HepG2 (cell line): ENCODE data around the gene TRIM37. TPM values are rescaled to one million over a fixed set of nuclear protein-coding genes. Genes with fewer than 3 reads are reported as not detected.

ENCODE experiments used
- ATAC-seq: fragments of 200-7000 bp; cut with Tn5 transposase; 3 replicates; pipeline ENCODE4 v1.9.1; 2020; ENCODE audit warnings: mild to moderate bottlenecking, moderate library complexity
- BruUV-seq: library from RNA; stranded (reverse); fragments of 400-500 nt; replicated peaks from 2 replicates; lab custom pipeline; 2021; lab: Mats Ljungman, UMichigan
- CTCF ChIA-PET: fragments of 300-600 bp; formaldehyde crosslinking; extraction: SDS; loops from one replicate; lab custom pipeline; 2021; ENCODE audit warnings: low total read pairs, inconsistent platforms, low intra/inter-chr PET ratio; lab: Yijun Ruan, JAX
- POLR2A ChIA-PET: fragments of 350-600 bp; sonication (Branson Sonifier 250); formaldehyde crosslinking; loops from one replicate; lab custom pipeline; 2020; ENCODE audit warnings: antibody characterized with exemption, inconsistent platforms; lab: Yijun Ruan, JAX
- DNase-seq: peaks from one replicate; pipeline ENCODE4 v3.0.0-alpha.2; 2015; ENCODE audit warnings: low spot score
- FAIRE-seq: peaks from 3 replicates; lab custom pipeline; 2011; peaks lifted over from hg19 to GRCh38; lab: Jason Lieb, UNC
- H2AFZ ChIP-seq: one replicate; pipeline ENCODE4 v1.6.1; 2011; ENCODE audit warnings: low read length, inconsistent platforms
- H3K27ac ChIP-seq: fragments of 300-600 bp; 3 replicates; pipeline ENCODE4 v1.8.0; 2011; ENCODE audit warnings: mixed run types, mild to moderate bottlenecking, mixed read lengths, low read length, inconsistent platforms; ENCODE audit not compliant: insufficient read depth; ENCODE audit errors: extremely low read length
- H3K27me3 ChIP-seq, 2 experiments: fragments of 200-600 bp in 1 of 2; 2 replicates in 1 of 2; 3 replicates in 1 of 2; pipeline versions ENCODE4 v1.6.0 to v1.8.0; 2011; ENCODE audit warnings: low read length in 2 of 2, mild to moderate bottlenecking in 2 of 2, moderate library complexity in 2 of 2, inconsistent platforms in 1 of 2; ENCODE audit not compliant: insufficient read depth in 2 of 2, control insufficient read depth in 1 of 2
- H3K36me3 ChIP-seq, 2 experiments: fragments of 200-600 bp in 1 of 2; replicated peaks in 1 of 2; 2 replicates in 1 of 2; 3 replicates in 1 of 2; pipeline versions ENCODE4 v1.5.1 to v1.8.0; 2011; ENCODE audit warnings: low read length in 2 of 2, inconsistent platforms in 1 of 2; ENCODE audit not compliant: insufficient read depth in 2 of 2, control insufficient read depth in 1 of 2
- H3K4me1 ChIP-seq: 2 replicates; pipeline ENCODE4 v1.5.1; 2012; ENCODE audit warnings: low read length, inconsistent platforms; ENCODE audit not compliant: insufficient read depth
- H3K4me2 ChIP-seq: 2 replicates; pipeline ENCODE4 v1.6.0; 2011; ENCODE audit warnings: low read depth, low read length, inconsistent platforms
- H3K4me3 ChIP-seq, 3 experiments: fragments of 200-600 bp in 1 of 3; sonication (generic), shearing (Covaris generic) in 1 of 3; replicated peaks in 1 of 3; 2 replicates each; pipeline ENCODE4 v1.5.1; 2011 to 2016; ENCODE audit warnings: low read length in 3 of 3, inconsistent platforms in 2 of 3, low read depth in 2 of 3, mild to moderate bottlenecking in 2 of 3, control low read depth in 1 of 3, mixed read lengths in 1 of 3; ENCODE audit not compliant: insufficient read depth in 1 of 3
- H3K79me2 ChIP-seq: one replicate; pipeline ENCODE4 v1.6.1; 2011; ENCODE audit warnings: low read length, inconsistent platforms; ENCODE audit not compliant: insufficient read depth
- H3K9ac ChIP-seq: 2 replicates; pipeline ENCODE4 v1.6.0; 2011; ENCODE audit warnings: mild to moderate bottlenecking, low read depth, low read length, inconsistent platforms; ENCODE audit not compliant: insufficient read depth
- H3K9me3 ChIP-seq: 2 replicates; pipeline ENCODE4 v1.5.1; 2012; ENCODE audit warnings: mild to moderate bottlenecking, low read length
- H4K20me1 ChIP-seq: 2 replicates; pipeline ENCODE4 v1.6.0; 2011; ENCODE audit warnings: inconsistent platforms, mild to moderate bottlenecking, low read length, moderate library complexity; ENCODE audit not compliant: insufficient read depth
- FOXK2 ChIP-seq: fragments of 450-650 bp; IDR thresholded peaks from 2 replicates; pipeline ENCODE4 v1.6.1; 2016
- KDM6A ChIP-seq: IDR thresholded peaks from 2 replicates; pipeline ENCODE4 v1.6.1; 2016; ENCODE audit warnings: low read depth
- KLF12 ChIP-seq: sonication (generic); formaldehyde crosslinking; IDR thresholded peaks from 2 replicates; pipeline ENCODE4 v1.4.0; 2020; ENCODE audit warnings: missing genetic modification reagents, borderline replicate concordance
- POGZ ChIP-seq: sonication (generic); formaldehyde crosslinking; IDR thresholded peaks from 2 replicates; pipeline ENCODE4 v1.4.0; 2020; ENCODE audit warnings: mild to moderate bottlenecking, missing genetic modification reagents
- SIX4 ChIP-seq: sonication (generic); formaldehyde crosslinking; IDR thresholded peaks from 2 replicates; pipeline ENCODE4 v1.4.0; 2020; ENCODE audit warnings: missing genetic modification reagents
- TCF7 ChIP-seq: sonication (generic); IDR thresholded peaks from 2 replicates; pipeline ENCODE4 v1.6.1; 2016; ENCODE audit warnings: antibody characterized with exemption, low read depth
- ZNF143 ChIP-seq: sonication (generic); formaldehyde crosslinking; IDR thresholded peaks from 2 replicates; pipeline ENCODE4 v1.4.0; 2020; ENCODE audit warnings: missing genetic modification reagents
- ZNF382 ChIP-seq: sonication (generic); formaldehyde crosslinking; IDR thresholded peaks from 2 replicates; pipeline ENCODE4 v1.5.0; 2020; ENCODE audit warnings: missing genetic modification reagents, mild to moderate bottlenecking, borderline replicate concordance
- ZNF431 ChIP-seq: sonication (generic); formaldehyde crosslinking; IDR thresholded peaks from 2 replicates; pipeline ENCODE4 v1.9.0; 2022; ENCODE audit warnings: missing genetic modification reagents, low read depth, mild to moderate bottlenecking, borderline replicate concordance
- ZNF501 ChIP-seq: sonication (generic); formaldehyde crosslinking; IDR thresholded peaks from 2 replicates; pipeline ENCODE4 v1.5.1; 2020; ENCODE audit warnings: mild to moderate bottlenecking, moderate library complexity, missing genetic modification reagents
- ZNF629 ChIP-seq: sonication (generic); formaldehyde crosslinking; conservative IDR thresholded peaks from 2 replicates; pipeline ENCODE4 v1.5.0; 2020; ENCODE audit warnings: missing genetic modification reagents
- ZNF652 ChIP-seq: IDR thresholded peaks from 2 replicates; pipeline ENCODE4 v1.6.1; 2016; ENCODE audit warnings: low read depth, borderline replicate concordance
- ZNF709 ChIP-seq: sonication (generic); formaldehyde crosslinking; IDR thresholded peaks from 2 replicates; pipeline ENCODE4 v1.5.0; 2020; ENCODE audit warnings: mild to moderate bottlenecking, missing genetic modification reagents
- ZNF772 ChIP-seq: sonication (generic); formaldehyde crosslinking; IDR thresholded peaks from 2 replicates; pipeline ENCODE4 v1.5.0; 2020; ENCODE audit warnings: mild to moderate bottlenecking, missing genetic modification reagents
- WGBS: methylation state at CpG from one replicate; pipeline ENCODE4 v1.1.6; 2017; ENCODE audit warnings: low lambda C conversion rate; 5-methylcytosine and 5-hydroxymethylcytosine counted together
- in situ Hi-C: cut with HindIII; loops from 2 replicates; pipeline ENCODE4 v1.10.0; 2017; ENCODE audit warnings: low pct_unique_long_range_greater_than_20kb; ENCODE audit not compliant: extremely low pct_ligation_motif_present
- intact Hi-C: fragments of 100-400 bp; cut with micrococcal nuclease; formaldehyde crosslinking; loops from one replicate; pipeline ENCODE4 v1.10.0; 2022; ENCODE audit not compliant: unreplicated experiment
- polyA plus RNA-seq, 8 experiments: library from polyadenylated mRNA; depleted of rRNA in 3 of 8; stranded (reverse) in 7 of 8; unstranded in 1 of 8; fragments of >200 nt; fragmentation: Illumina TruSeq in 4 of 8; extraction: Trizol in 4 of 8; gene quantifications; 2 replicates each; pipeline versions ENCODE4 v1.2.1 to v1.2.3, GENCODE V29; 2011 to 2016; ENCODE audit warnings: low read depth in 4 of 8, missing spikeins in 1 of 8, mixed read lengths in 1 of 8; ENCODE audit not compliant: insufficient read depth in 1 of 8
- total RNA-seq, 5 experiments: library from RNA; depleted of rRNA; stranded (reverse); fragments of >200 nt; fragmentation: Illumina TruSeq; extraction: Trizol; gene quantifications; 2 replicates each; pipeline ENCODE4 v1.2.3, GENCODE V29; 2016; ENCODE audit warnings: low read depth in 1 of 5

Gene TRIM37
- total and polyA plus RNA-seq, 2 of the 13 experiments (the other 11 are each of a cell fraction or from before 2014, with no cell fraction given) = 12.4 to 39.1 TPM

GRCh38 chr17:59124665-59125064, 18.0 kb upstream of the TRIM37 start:
- DNase-seq (no peak), ATAC-seq (no peak), FAIRE-seq (no peak)
- H3K4me2 ChIP-seq = no peak overlapping the region
- 98% methylated on average over 6 of the region's 6 CpGs for WGBS
- H2AFZ ChIP-seq = no peak overlapping the region
- no peaks in the 10 kb centered on the region for H3K9me3 ChIP-seq
- no TSS peak for BruUV-seq
- H3K4me3 ChIP-seq = no peak overlapping the region
- H3K27ac ChIP-seq = no peak overlapping the region
- in situ Hi-C loops (no loop called here), intact Hi-C loops (no loop called here)
- POLR2A ChIA-PET = no interaction called here
- CTCF ChIA-PET = no interaction called here
- no peak overlapping the region for H3K9ac ChIP-seq
- peaks cover 4 to 43% of the 10 kb centered on the region in 2 experiments for H3K36me3 ChIP-seq
- no peaks in the 10 kb centered on the region for H4K20me1 ChIP-seq
- no peaks in the 10 kb centered on the region for H3K79me2 ChIP-seq
- no peaks in the 10 kb centered on the region for H3K4me1 ChIP-seq
- TF ChIP-seq ZNF382 = no peak
- TF ChIP-seq ZNF652 = no peak
- no peak for TF ChIP-seq POGZ
- TF ChIP-seq ZNF772 (CRISPR knock-in tag) = no peak
- TF ChIP-seq SIX4 = no peak
- no peak for TF ChIP-seq ZNF143 (CRISPR knock-in tag)
- TF ChIP-seq TCF7 = no peak
- no peak for TF ChIP-seq ZNF431
- TF ChIP-seq KDM6A = no peak
- TF ChIP-seq ZNF709 = no peak
- no peak for TF ChIP-seq FOXK2
- no peak for TF ChIP-seq ZNF629
- TF ChIP-seq KLF12 (CRISPR knock-in tag) = no peak
- no peak for TF ChIP-seq ZNF501 (CRISPR knock-in tag)
- no peaks in the 10 kb centered on the region for H3K27me3 ChIP-seq
